ENCODE measurements around the gene GPR153.

Gene GPR153

DNA sequence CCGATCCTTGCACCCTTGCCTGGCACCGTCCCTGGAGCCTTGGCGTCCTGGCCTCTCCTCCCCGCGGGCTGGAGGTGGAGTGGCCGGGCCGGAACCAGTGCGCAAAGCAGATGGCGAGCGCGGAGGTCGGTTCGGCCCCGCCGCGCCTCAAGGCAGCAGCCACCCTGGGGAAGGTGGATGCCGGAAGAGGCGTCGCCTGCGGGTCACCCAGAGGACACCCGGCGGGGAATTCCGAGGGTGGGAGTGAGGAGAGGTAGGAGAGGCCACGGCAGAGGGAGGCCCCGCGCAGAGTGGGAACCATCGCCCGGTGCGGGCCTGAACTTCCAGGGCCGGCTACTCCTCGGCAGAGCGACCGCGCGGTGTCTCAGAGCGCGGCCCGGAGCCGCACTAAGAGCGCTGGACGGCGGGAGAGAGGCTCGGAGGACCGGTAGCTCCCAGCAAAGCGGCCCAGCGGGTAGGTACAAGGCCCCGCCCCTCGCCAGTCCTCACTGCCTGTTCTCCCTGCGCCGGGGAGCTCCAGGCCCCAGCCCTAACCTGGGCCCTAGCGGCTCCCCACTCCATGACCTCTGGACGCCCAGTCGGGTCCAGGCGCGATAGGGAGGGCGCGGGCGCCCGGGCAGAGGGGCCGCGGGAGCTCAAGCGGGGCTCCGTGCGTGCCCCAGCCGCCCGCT, 54.9 kb downstream of the GPR153 start, which contains the start of gene RNF207:
Gene RNF207 (plus strand): TSS at position 271 of the 671 bp plus-strand sequence. CDS start 417 bp downstream, outside the sequence.
- Mint-ChIP-seq H3K27me3 (peaks cover 29% of the 10 kb centered on the region), H3K36me3 (ENCODE audit: low read depth) (no peaks in the 10 kb centered on the region), H3K4me3 (peak within 1 kb of the TSS; percentile 77), H3K9me3 (no peaks in the 10 kb centered on the region), H3K4me1 (ENCODE audit: low read depth) (peaks cover 16% of the 10 kb centered on the region), H3K27ac (peak within 1 kb of the TSS; percentile 18)
- DNase-seq, result peak; percentile 83

DNA sequence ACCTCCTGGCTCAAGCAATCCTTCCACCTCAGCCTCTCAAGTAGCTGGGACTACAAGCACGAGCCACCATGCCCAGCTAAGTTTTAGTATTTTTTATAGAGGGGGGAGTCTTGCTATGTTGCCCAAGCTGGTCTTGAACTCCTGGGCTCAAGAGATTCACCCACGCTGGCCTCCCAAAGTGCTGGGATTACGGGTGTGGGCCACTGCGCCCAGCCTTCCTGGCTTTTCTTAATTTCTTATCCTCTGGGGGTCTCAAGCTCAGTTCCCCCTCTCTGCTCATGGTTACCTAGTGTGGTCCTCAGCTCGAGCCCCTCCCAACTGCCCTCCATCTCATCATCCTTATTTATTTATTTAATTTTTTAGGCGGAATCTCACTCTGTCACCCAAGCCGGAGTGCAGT, 58.6 kb downstream of the GPR153 start:
- Mint-ChIP-seq H3K4me3 (no peak overlapping the region), H3K27ac (no peak overlapping the region), H3K4me1 (ENCODE audit: low read depth) (peaks cover 34% of the 10 kb centered on the region), H3K36me3 (ENCODE audit: low read depth) (peaks cover 22% of the 10 kb centered on the region), H3K27me3 (peaks cover 8% of the 10 kb centered on the region), H3K9me3 (no peaks in the 10 kb centered on the region)
- DNase-seq, result no peak

DNA sequence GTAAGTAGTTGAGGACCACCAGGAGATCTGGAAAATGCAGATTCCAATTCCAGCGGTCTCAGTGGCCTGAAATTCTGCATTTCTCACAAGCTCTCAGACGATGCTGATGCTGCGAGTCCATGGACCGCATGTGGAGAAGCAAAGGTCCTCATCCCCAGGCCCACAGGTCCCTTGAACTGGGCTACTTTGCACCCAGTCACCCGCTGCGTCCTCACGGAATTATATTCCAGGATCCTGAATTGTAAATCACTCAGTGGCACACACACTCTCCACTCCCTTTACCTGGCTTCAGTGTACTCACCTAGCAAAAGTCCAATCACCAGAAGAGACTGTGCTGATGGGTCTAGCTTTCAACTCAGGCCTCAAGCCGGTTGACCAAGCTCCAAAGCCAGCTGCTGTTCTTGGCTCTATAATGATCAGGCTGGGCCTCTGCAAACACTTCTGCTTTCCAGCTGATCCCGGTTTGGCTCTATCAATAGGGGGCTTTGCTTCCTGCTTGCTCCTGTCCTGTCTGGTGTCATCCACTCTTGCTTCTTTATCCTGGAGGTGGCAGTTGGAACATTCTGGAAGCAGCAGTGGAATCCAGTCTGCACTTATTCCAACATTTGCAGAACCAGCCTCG, 60.6 kb downstream of the GPR153 start:
- no peak for DNase-seq
- H3K4me3 Mint-ChIP-seq, result peak overlapping the region; percentile 91
- peaks cover 39% of the 10 kb centered on the region for H3K36me3 Mint-ChIP-seq (ENCODE audit: low read depth)
- H3K27ac Mint-ChIP-seq, result peak overlapping the region; percentile 95
- H3K9me3 Mint-ChIP-seq, result no peaks in the 10 kb centered on the region
- H3K4me1 Mint-ChIP-seq (ENCODE audit: low read depth), result peaks cover 47% of the 10 kb centered on the region
- peaks cover 2% of the 10 kb centered on the region for H3K27me3 Mint-ChIP-seq

- peak; percentile 96 for DNase-seq
- Mint-ChIP-seq H3K4me1 (ENCODE audit: low read depth) (peaks cover 43% of the 10 kb centered on the region), H3K4me3 (peak within 1 kb of the TSS; percentile 91), H3K27ac (peak within 1 kb of the TSS; percentile 95), H3K27me3 (no peaks in the 10 kb centered on the region), H3K9me3 (no peaks in the 10 kb centered on the region), H3K36me3 (ENCODE audit: low read depth) (peaks cover 46% of the 10 kb centered on the region)
Measured at GRCh38 chr1:6199298-6200187, 61.4 kb downstream of the GPR153 start, which contains the start of gene RPL22. RPL22 (minus strand) TSS chr1:6199595; CDS start chr1:6199573, 22 bp downstream.

DNA sequence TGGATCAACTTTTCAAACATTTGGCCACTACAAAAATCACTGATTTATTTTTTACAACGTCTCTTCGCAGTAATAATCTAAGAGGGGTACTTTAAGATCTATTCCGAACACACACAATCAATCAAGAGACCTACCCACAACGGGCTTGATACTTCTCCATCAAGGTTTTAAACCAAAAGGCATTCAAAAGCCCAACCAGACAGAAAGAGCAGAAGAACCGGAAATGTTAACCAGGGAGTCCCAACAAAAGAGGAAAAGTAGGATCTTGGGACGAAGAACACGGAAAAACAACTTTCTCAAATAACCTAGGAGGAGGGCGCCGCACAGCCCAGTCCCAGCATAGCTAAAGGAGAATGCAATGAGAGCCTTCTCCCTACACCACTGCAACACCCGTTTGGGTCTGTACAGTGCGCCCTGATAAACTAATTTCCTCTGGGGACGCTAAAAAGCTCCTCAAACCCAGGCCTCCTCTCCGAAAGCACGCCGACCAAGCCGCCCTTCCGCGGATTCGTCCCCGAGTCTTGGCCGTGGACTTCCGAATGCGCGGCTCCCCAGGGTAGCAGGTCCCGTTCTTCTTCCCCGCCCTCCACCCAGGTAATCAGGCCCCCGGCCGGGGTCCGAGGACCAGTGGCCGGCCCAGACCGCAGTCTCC, 62.1 kb downstream of the GPR153 start:
- Mint-ChIP-seq H3K36me3 (ENCODE audit: low read depth) (peaks cover 54% of the 10 kb centered on the region), H3K27ac (peak overlapping the region; percentile 95), H3K4me3 (peak overlapping the region; percentile 91), H3K27me3 (no peaks in the 10 kb centered on the region), H3K9me3 (no peaks in the 10 kb centered on the region), H3K4me1 (ENCODE audit: low read depth) (peaks cover 43% of the 10 kb centered on the region)
- DNase-seq, result no peak

- Mint-ChIP-seq H3K4me1 (ENCODE audit: low read depth) (peaks cover 49% of the 10 kb centered on the region), H3K4me3 (peak overlapping the region; percentile 91), H3K36me3 (ENCODE audit: low read depth) (peaks cover 63% of the 10 kb centered on the region), H3K27me3 (no peaks in the 10 kb centered on the region), H3K9me3 (no peaks in the 10 kb centered on the region), H3K27ac (peak overlapping the region; percentile 95)
- DNase-seq, result no peak
Measured at GRCh38 chr1:6197746-6198427, 63.0 kb downstream of the GPR153 start.

Measured in activated T-cell treated with anti-CD3 and anti-CD28 coated beads, Interleukin-2, amount 50 U/mL, for 24 hours (primary cell).